Bronchial smooth muscle cell (primary cell): ENCODE results near the gene VPS11. TPM values are rescaled to one million over a fixed set of nuclear protein-coding genes. Genes with fewer than 3 reads are reported as not detected.

Experiments
- total RNA-seq: library from RNA; depleted of rRNA; stranded (reverse); fragments of >200 nt; gene quantifications from 2 replicates; pipeline ENCODE4 v1.2.1, GENCODE V29; 2014

VPS11 gene
- 36.7 and 45.2 TPM in 2 replicates for total RNA-seq

GRCh38 chr11:119067371-119068222 is at the start of gene VPS11:
VPS11 (plus strand) TSS chr11:119067818; CDS start chr11:119067824, 6 bp downstream.

GRCh38 chr11:119018074-119018938 is 49.3 kb upstream of the VPS11 start, which contains the start of the genes RPS25 and TRAPPC4:
RPS25 (minus strand) TSS chr11:119018343; CDS start chr11:119018284, 59 bp downstream.
TRAPPC4 (plus strand) TSS chr11:119018766; CDS start chr11:119018796, 30 bp downstream.

GRCh38 chr11:119030329-119031047 is 37.1 kb upstream of the VPS11 start, which contains the start of gene SLC37A4:
SLC37A4 (minus strand) TSS chr11:119030877.

GRCh38 chr11:119057000-119057769 is 10.4 kb upstream of the VPS11 start, which contains the start of gene HYOU1:
HYOU1 (minus strand) TSS chr11:119057205; CDS start chr11:119056160, 1,045 bp downstream.

GRCh38 chr11:119084663-119085436 is 17.2 kb downstream of the VPS11 start, which contains the start of gene HMBS:
HMBS (plus strand) TSS chr11:119084881; CDS start chr11:119085034, 153 bp downstream.

GRCh38 chr11:119101759-119102423 is 34.3 kb downstream of the VPS11 start, which contains the start of gene DPAGT1:
DPAGT1 (minus strand) TSS chr11:119101853; CDS start chr11:119101655, 198 bp downstream.

GRCh38 chr11:119106564-119107537 is 39.2 kb downstream of the VPS11 start, which contains the start of gene C2CD2L:
C2CD2L (plus strand) TSS chr11:119107344; CDS start chr11:119107742, 398 bp downstream.

GRCh38 chr11:119121008-119121810 is 53.6 kb downstream of the VPS11 start, which contains the start of gene HINFP:
HINFP (plus strand) TSS chr11:119121580; CDS start chr11:119126945, 5,365 bp downstream.

Other genes with a start within 250 kb of the VPS11 start
- not detected in 2 replicates for gene CXCR5, start 183.9 kb upstream of the VPS11 start, total RNA-seq
- gene BCL9L, start 141.9 kb upstream of the VPS11 start, total RNA-seq: 12.2 and 18.1 TPM in 2 replicates
- gene UPK2, start 111.5 kb upstream of the VPS11 start, total RNA-seq: not detected in 2 replicates
- gene FOXR1, start 96.1 kb upstream of the VPS11 start, total RNA-seq: not detected in 2 replicates
- 18.2 and 21.3 TPM in 2 replicates for gene CENATAC, start 69.7 kb upstream of the VPS11 start, total RNA-seq
- gene RPS25, start 49.5 kb upstream of the VPS11 start, total RNA-seq: 484 and 692 TPM in 2 replicates
- gene TRAPPC4, start 49.1 kb upstream of the VPS11 start, total RNA-seq: 85.0 and 98.2 TPM in 2 replicates
- gene SLC37A4, start 36.9 kb upstream of the VPS11 start, total RNA-seq: 5.1 and 6.8 TPM in 2 replicates
- gene HYOU1, start 10.6 kb upstream of the VPS11 start, total RNA-seq: 48.1 and 52.4 TPM in 2 replicates
- 3.2 and 5.4 TPM in 2 replicates for gene HMBS, start 17.1 kb downstream of the VPS11 start, total RNA-seq
- 7.6 and 8.9 TPM in 2 replicates for gene DPAGT1, start 34.0 kb downstream of the VPS11 start, total RNA-seq
- 1.7 and 1.9 TPM in 2 replicates for gene C2CD2L, start 39.5 kb downstream of the VPS11 start, total RNA-seq
- 13.7 and 14.6 TPM in 2 replicates for gene HINFP, start 53.8 kb downstream of the VPS11 start, total RNA-seq
- 0.09 and 0.16 TPM in 2 replicates for gene ABCG4, start 81.2 kb downstream of the VPS11 start, total RNA-seq
- 10.3 and 12.5 TPM in 2 replicates for gene NLRX1, start 100.9 kb downstream of the VPS11 start, total RNA-seq
- gene NHERF4, start 117.7 kb downstream of the VPS11 start, total RNA-seq: not detected in 2 replicates
- 2.4 and 3.5 TPM in 2 replicates for gene CBL, start 138.5 kb downstream of the VPS11 start, total RNA-seq
- gene MCAM, start 249.3 kb downstream of the VPS11 start, total RNA-seq: 0.94 and 6.1 TPM in 2 replicates